OCI-M1 (cell line): ENCODE measurements around the gene XRCC6.
A peak's percentile ranks its signal among the peaks of the same experiment; 100 is the strongest.

Source experiments
- DNase-seq: peaks from one replicate; lab custom pipeline; 2025; lab: John Stamatoyannopoulos, UW

XRCC6 gene

DNA sequence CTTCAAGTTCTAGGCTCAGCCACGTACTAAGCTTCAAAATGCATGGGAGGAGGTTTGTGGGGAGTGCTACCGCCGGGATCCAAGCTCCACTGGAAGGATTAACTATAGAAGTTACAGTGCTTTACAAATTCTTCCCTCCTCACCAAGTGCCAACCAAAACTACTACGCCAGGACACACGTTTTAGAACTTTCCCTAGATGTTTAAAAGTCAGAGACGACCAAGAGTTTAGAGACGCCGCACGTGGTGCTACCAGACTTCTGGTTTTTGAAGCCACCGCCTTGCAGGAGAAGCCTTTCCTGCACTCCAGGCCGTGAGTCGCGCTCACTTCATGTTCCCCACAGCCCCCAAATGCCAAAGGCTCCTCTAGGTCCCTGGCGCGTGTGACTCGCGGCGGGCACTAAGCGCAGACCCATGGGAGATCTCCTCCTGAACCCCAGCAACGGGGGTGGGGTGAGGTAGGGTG, 66.8 kb downstream of the XRCC6 start:
- peak; percentile 47 for DNase-seq

GRCh38 chr22:41688365-41689211, 67.5 kb downstream of the XRCC6 start, which contains the start of gene SNU13:
SNU13 (minus strand) TSS chr22:41688867; CDS start chr22:41688796, 71 bp downstream.
- peak; percentile 94 for DNase-seq

DNA sequence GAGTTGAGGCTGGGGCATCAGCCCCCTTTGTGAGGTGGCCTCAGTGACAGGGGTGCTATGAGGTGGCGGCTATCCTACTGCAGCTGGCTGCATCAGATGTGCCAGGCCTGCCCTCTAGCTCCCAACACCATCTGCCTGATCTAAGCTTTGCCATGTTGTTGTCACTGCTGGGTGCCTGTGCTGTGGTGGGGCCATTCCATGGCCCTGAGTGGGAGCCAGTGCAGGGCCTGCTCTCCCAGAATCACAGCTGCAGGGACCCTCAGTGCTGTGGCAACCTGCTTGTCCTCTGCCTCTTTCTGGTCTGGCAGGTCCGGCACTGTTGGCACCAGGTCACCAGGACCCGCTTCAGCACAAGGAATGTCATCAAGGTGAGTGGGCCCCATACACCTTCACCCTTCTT, 69.4 kb downstream of the XRCC6 start:
- no peak for DNase-seq

- no peak for DNase-seq
These were observed 74.1 kb downstream of the XRCC6 start for GRCh38 chr22:41695211-41695610.

DNA sequence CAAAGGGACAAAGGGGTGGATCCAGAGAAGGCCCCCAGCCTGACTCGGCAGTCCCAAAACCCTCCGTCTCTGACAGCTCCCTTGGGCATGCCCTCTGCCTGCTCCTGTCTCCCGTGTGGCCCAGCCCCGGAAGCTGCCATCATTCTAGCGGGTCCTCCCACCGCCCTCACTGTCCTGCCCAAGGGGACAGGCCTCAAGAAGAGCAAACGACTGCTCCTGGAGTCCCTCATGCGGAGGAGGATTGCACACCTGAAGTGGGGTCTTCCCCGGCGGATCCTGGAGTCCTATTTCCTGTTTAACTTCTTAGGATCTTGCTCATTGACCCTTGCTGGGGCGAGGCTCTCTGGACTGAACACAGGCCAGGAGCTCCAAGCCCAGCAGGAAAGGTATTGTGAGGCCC, 75.6 kb downstream of the XRCC6 start:
- no peak for DNase-seq

DNA sequence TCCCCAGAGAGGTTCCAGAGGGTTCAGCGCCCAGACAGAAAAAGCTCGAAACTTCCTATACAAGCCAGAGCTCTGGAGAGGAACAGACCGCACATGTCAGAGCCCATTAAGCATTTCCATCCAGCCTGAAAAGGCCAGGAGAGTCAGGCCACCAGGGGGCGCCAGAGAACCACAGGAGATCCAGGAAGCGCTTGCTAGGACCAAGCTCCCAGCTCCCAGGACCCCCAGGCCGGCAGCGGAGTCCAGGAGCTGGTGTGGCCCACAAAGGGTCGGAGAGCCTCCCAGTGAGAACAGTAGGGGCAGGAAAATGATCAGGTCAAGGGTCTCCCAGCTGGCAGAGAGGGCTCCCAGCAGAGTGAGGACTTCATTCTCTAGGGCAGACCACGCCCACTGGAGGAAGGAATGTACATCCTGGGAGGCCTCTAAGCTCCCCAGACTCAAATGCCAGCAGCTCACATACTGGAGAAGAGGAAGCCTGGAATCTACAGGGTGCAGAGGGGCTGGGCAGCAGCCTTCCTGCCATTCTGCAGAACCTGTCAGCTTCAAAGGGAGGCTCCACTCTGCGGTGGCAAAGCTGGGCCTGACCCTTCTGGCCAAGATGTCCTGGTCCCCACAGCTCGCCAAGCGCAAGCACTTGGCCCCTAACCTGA, 76.2 kb downstream of the XRCC6 start:
- DNase-seq = peak; percentile 93

GRCh38 chr22:41699264-41700107, 78.4 kb downstream of the XRCC6 start, which contains the start of gene MEI1:
MEI1 (plus strand) TSS chr22:41699503; CDS start chr22:41699539, 36 bp downstream.
- no peak for DNase-seq

- DNase-seq = no peak
These were observed 78.9 kb downstream of the XRCC6 start for GRCh38 chr22:41700108-41700364.

DNA sequence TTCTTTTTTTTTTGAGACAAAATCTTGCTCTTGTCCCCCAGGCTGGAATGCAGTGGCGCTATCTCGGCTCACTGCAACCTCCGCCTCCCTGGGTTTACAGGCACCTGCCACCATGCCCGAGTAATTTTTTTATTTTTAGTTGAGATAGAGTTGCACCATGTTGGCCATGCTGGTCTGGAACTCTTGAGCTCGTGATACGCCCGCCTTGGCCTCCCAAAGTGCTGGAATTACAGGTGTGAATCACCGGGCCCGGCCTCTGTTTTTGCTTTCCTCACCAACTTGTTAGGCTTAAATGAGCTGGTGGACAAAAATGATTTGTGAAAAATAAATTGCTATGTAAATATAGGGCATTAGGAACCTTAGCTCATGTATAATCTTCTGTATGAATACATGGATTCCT, 81.7 kb downstream of the XRCC6 start:
- no peak for DNase-seq

DNA sequence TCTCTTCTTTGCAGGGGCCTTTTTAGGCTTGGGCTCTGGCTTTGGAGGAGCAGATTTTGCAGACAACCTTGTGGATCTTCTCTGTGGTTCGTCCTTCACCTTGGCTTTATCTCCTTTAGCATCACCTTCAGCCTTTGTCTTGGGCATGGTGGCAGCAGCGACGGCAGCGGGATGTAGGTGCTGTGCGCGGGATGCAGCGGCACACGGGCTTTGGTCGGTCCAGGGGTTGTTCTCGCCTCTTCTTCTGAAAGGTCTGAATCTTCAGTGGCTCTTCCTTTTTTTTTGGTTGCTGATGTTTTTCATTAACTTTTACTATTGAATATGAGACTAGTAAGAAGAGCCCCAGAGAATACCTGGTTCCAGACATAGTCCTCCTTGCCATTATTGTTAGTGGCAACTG, 88.2 kb downstream of the XRCC6 start:
- no peak for DNase-seq

DNA sequence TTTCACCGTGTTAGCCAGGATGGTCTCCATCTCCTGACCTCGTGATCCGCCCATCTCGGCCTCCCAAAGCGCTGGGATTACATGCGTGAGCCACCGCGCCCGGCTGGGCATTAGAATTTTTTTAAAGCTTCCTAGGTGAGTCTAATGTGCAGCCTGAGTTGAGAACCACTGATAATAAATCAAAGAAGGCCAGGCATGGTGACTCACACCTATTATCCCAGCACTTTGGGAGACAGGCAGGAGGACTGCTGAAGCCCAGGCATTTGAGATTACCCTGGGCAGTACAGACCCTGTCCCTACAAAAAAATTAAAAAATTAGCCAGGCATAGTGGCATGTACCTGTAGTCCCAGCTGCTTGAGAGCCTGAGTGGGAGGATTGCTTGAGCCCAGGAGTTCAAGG, 91.9 kb downstream of the XRCC6 start:
- no peak for DNase-seq
